ENCODE data around the gene NSL1.

Gene NSL1

DNA sequence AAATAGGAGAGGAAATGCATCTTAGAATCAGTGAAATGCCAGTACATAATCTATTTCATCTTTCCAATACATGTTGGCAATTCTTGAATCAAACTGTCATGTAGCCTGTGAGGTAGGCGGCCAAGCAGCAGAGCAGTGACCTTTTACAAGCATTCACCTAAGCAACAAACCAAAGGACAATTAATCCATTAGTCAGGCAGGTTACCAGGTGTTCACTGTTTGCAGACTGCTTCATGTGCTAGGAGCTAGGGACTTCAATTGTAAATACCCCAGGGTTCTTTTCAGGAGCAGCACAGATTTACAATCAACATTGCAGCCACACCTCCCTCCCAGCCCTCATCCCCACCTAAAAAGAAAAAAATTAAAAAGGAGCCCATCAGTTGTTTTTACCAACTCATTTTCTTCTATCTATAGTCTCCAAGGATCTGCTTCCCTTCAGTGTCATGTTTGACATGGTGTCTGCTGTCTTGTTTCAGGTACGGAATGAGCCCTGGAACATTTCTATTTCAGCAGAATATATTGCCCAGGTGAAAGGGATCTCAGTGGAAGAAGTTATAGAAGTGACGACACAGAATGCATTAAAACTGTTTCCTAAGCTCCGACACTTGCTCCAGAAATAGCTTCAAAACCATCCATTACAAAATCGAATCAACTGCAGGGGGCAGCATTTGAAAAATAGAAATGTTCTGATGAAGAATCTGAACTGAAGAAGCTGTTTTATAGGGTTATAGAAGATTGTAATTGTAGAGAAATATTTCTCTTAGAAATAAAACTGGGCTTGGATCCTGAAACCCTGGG lies 23.2 kb upstream of the NSL1 start:
- TF ChIP-seq, protein P1, sequence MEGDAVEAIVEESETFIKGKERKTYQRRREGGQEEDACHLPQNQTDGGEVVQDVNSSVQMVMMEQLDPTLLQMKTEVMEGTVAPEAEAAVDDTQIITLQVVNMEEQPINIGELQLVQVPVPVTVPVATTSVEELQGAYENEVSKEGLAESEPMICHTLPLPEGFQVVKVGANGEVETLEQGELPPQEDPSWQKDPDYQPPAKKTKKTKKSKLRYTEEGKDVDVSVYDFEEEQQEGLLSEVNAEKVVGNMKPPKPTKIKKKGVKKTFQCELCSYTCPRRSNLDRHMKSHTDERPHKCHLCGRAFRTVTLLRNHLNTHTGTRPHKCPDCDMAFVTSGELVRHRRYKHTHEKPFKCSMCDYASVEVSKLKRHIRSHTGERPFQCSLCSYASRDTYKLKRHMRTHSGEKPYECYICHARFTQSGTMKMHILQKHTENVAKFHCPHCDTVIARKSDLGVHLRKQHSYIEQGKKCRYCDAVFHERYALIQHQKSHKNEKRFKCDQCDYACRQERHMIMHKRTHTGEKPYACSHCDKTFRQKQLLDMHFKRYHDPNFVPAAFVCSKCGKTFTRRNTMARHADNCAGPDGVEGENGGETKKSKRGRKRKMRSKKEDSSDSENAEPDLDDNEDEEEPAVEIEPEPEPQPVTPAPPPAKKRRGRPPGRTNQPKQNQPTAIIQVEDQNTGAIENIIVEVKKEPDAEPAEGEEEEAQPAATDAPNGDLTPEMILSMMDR (IDR thresholded peaks at IDR 0.05; ENCODE audit: control extremely low read depth, extremely low read depth, low read depth, missing control alignments): no peak
- ChIA-PET CTCF (interaction anchor here (0.6 to 5.1 kb wide), 21 partner anchors 9 to 188 kb away, joined by 3 to 33 read pairs (median 4); partner anchors contain the start of genes FLVCR1, NSL1 and TATDN3), POLR2A (interaction anchor here (0.8 kb wide), 1 partner anchor 20 kb away, joined by 3 read pairs; no protein-coding TSS in a partner anchor)
- DNase-seq (ENCODE audit: extremely low spot score): no peak

DNA sequence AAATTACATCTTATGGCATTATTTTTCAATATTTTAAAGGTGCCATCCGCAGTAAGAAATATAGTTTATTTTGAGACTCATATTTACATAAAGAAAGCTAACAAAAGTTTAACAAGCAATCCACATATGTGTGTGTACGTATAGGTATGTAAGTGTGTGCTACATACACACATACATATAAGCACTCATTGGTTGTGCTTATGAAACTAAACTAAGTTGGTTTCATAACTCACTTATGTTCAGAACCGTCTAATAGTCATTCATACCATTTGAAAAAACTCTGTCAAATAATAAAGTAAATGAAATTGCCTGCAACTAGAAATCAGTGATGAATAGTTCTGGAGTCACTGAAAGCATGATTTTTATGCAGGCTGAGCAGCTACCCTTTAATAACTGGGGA lies 14.2 kb upstream of the NSL1 start:
- ChIA-PET CTCF (interaction anchor here (0.7 to 4.9 kb wide), 9 partner anchors 9 to 190 kb away, joined by 3 to 15 read pairs (median 4); partner anchors contain the start of genes NSL1 and TATDN3), POLR2A (interaction anchor here (0.6 kb wide), 1 partner anchor 62 kb away, joined by 3 read pairs; no protein-coding TSS in a partner anchor)
- TF ChIP-seq, protein P1 (IDR thresholded peaks at IDR 0.05; ENCODE audit: control extremely low read depth, extremely low read depth, low read depth, missing control alignments): no peak
- no peak for DNase-seq (ENCODE audit: extremely low spot score)

DNA sequence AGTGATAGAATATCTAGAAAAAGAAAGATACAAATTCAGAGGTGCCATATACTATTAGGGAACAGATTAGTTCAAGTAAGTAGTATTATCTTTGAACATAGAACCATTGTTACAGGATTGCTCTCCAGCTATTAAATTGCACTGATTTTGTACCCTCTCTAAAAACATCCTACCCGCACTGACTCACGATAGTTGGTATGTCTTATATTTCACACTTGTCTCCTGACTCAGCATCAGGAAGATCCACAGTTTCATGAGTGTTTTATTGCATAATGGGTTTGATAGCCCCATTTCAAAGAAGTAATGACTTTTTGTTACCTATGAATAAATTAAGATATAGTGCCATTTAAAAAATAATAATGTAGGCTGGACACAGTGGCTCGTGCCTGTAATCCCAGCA lies 6.1 kb upstream of the NSL1 start:
- CTCF ChIA-PET: interaction anchor here (0.9 to 1.7 kb wide), 3 partner anchors 18 to 197 kb away, joined by 3 to 7 read pairs (median 4); no protein-coding TSS in a partner anchor
- TF ChIP-seq, protein P1 (IDR thresholded peaks at IDR 0.05; ENCODE audit: control extremely low read depth, extremely low read depth, low read depth, missing control alignments): no peak
- DNase-seq (ENCODE audit: extremely low spot score): no peak
- POLR2A ChIA-PET: interaction anchor here (0.6 kb wide), 1 partner anchor 192 kb away, joined by 6 read pairs; no protein-coding TSS in a partner anchor

DNA sequence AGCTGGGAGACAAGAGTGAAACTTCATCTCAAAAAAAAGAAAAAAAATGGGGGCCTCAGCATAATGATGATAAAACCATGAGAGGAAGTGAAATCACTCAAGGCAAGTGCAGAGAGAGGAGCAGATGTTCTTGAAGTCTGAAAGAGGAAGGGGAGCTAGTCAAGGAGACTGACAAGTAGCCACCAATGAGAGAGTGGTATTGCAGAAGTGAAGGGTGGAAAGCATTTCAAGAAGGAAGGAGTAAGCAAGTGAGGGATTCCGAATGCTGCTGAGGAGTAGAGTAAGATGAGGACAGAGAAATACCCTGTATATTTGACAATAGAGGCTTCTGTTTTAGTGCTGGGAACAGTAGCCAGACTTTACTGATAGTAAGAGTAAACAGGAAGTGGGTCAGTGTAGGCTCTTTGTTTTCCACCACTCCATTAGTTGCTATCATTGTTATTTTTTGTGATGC lies 3.0 kb upstream of the NSL1 start:
- CTCF ChIA-PET: interaction anchor here (0.9 to 5.4 kb wide), 10 partner anchors 10 to 808 kb away, joined by 3 to 33 read pairs (median 4); no protein-coding TSS in a partner anchor
- DNase-seq (ENCODE audit: extremely low spot score): peak; percentile 82
- TF ChIP-seq, protein P1 (IDR thresholded peaks at IDR 0.05; ENCODE audit: control extremely low read depth, extremely low read depth, low read depth, missing control alignments): no peak
- POLR2A ChIA-PET: interaction anchor here (1.0 kb wide), 1 partner anchor 20 kb away, joined by 3 read pairs; no protein-coding TSS in a partner anchor

DNA sequence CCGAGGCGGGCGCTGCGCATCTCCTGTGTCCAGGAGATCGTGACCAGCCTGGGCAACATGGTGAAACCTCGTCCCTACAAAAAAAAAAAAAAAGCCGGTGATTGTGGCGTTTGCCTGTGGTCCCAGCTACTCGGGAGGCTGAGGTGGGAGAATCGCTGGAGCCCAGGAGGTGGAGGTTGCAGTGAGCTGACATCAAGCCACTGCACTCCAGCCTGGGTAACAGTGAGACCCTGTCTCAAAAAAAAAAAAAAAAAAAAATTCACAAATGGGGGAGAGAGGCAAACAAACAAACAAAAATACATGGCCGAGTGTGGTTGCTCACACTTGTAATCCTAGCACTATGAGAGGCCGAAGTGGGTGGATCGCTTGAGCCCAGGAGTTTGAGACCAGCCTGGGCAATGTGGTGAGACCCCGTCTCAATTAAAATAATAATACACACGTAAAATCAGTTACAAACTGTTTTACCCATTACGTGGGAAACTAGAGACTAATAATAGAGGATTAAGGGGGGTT lies 875 bp upstream of the NSL1 start:
- DNase-seq (ENCODE audit: extremely low spot score): no peak
- ChIA-PET POLR2A (interaction anchor here (0.6 to 0.7 kb wide), 4 partner anchors 70 to 279 kb away, joined by 3 to 4 read pairs (median 3); no protein-coding TSS in a partner anchor), CTCF (interaction anchor here (0.8 to 5.4 kb wide), 6 partner anchors 9 to 337 kb away, joined by 3 to 33 read pairs (median 12); no protein-coding TSS in a partner anchor)
- TF ChIP-seq, protein P1 (IDR thresholded peaks at IDR 0.05; ENCODE audit: control extremely low read depth, extremely low read depth, low read depth, missing control alignments): no peak

DNA sequence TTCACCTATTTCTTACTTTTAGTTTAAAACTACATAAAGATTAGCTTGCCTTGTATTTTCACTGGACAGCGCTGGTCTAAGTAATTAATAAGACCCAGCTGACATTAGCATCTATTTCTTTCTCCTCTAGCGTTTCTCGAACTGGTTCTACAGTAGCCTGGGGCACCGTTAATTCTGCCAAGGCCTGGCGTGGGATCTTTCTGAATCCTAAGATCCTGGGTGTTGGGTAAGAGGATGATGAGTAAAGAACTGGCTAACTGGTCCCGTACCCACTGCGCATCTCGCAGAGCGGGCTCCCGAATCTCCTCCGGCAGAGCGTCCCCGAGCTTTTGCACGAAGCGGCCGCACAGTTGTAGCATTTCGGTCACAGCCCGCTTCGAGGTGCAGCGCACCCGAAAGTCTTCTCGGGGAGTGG lies 309 bp downstream of the NSL1 start:
- no peak for DNase-seq (ENCODE audit: extremely low spot score)
- ChIA-PET POLR2A (interaction anchor here (0.9 to 1.4 kb wide), 3 partner anchors 90 to 183 kb away, joined by 3 to 4 read pairs (median 3); partner anchors contain the start of genes ATF3 and VASH2), CTCF (interaction anchor here (0.7 to 5.4 kb wide), 15 partner anchors 9 to 335 kb away, joined by 3 to 33 read pairs (median 4); no protein-coding TSS in a partner anchor)
- TF ChIP-seq, protein P1 (IDR thresholded peaks at IDR 0.05; ENCODE audit: control extremely low read depth, extremely low read depth, low read depth, missing control alignments): no peak

Measured in GM10248 (cell line).